Fibroblast of lung (primary cell): ENCODE data around the gene TMEM147. TPM values are rescaled to one million over a fixed set of nuclear protein-coding genes. Genes with fewer than 3 reads are reported as not detected.

Experiments used
- DNase-seq, 2 donors: peaks; one replicate each; pipeline versions ENCODE4 v3.0.0 to v3.0.0-alpha.2; 2010; ENCODE audit warnings: low read depth in 2 of 2
- H2AFZ ChIP-seq: 2 replicates; pipeline ENCODE4 v1.5.1; 2012; ENCODE audit warnings: low read length, control low read depth, inconsistent platforms
- H3K27ac ChIP-seq: 2 replicates; pipeline ENCODE4 v1.5.1; 2011; ENCODE audit warnings: low read length, control low read depth; ENCODE audit not compliant: insufficient read depth
- H3K27me3 ChIP-seq: 2 replicates; pipeline ENCODE4 v1.5.1; 2011; ENCODE audit warnings: mild to moderate bottlenecking, low read length; ENCODE audit not compliant: control insufficient read depth, insufficient read depth
- H3K36me3 ChIP-seq: 2 replicates; pipeline ENCODE4 v1.5.1; 2011; ENCODE audit warnings: low read length; ENCODE audit not compliant: control insufficient read depth, insufficient read depth
- H3K4me1 ChIP-seq: 2 replicates; pipeline ENCODE4 v1.5.1; 2011; ENCODE audit warnings: low read length; ENCODE audit not compliant: control insufficient read depth, insufficient read depth; ENCODE audit errors: extremely low read depth
- H3K4me2 ChIP-seq: 2 replicates; pipeline ENCODE4 v1.5.1; 2011; ENCODE audit warnings: low read length, control low read depth; ENCODE audit not compliant: insufficient read depth; ENCODE audit errors: extremely low read depth
- H3K4me3 ChIP-seq, 4 experiments: fragments of 200-600 bp in 1 of 4; sonication (generic) in 1 of 4; replicated peaks in 1 of 4; 2 replicates each; pipeline ENCODE4 v1.5.1; 2011 to 2016; ENCODE audit warnings: low read length in 4 of 4, low read depth in 3 of 4, mild to moderate bottlenecking in 3 of 4, control low read depth in 2 of 4, inconsistent platforms in 1 of 4, mixed read lengths in 1 of 4; ENCODE audit not compliant: insufficient read depth in 1 of 4; ENCODE audit errors: control extremely low read depth in 1 of 4
- H3K79me2 ChIP-seq: 2 replicates; pipeline ENCODE4 v1.5.1; 2012; ENCODE audit warnings: mild to moderate bottlenecking, low read length, inconsistent platforms; ENCODE audit not compliant: control insufficient read depth, insufficient read depth
- H3K9ac ChIP-seq: 2 replicates; pipeline ENCODE4 v1.5.1; 2011; ENCODE audit warnings: mild to moderate bottlenecking, low read length, control low read depth; ENCODE audit not compliant: insufficient read depth
- H3K9me3 ChIP-seq: 2 replicates; pipeline ENCODE4 v1.5.1; 2012; ENCODE audit warnings: low read depth, low read length; ENCODE audit not compliant: control insufficient read depth, insufficient read depth
- H4K20me1 ChIP-seq: 2 replicates; pipeline ENCODE4 v1.5.1; 2011; ENCODE audit warnings: low read length; ENCODE audit not compliant: control insufficient read depth, insufficient read depth; ENCODE audit errors: extremely low read depth
- CTCF ChIP-seq, 2 donors: IDR thresholded peaks in 1 of 2; conservative IDR thresholded peaks in 1 of 2; 1 replicate in 1 of 2; 2 replicates in 1 of 2; pipeline ENCODE4 v1.5.1; 2011 to 2012; ENCODE audit warnings: low read length in 2 of 2, control low read depth in 1 of 2, inconsistent platforms in 1 of 2, low read depth in 1 of 2, mild to moderate bottlenecking in 1 of 2
- EZH2 ChIP-seq: IDR thresholded peaks from 2 replicates; pipeline ENCODE4 v1.5.1; 2012; ENCODE audit warnings: low read length, control low read depth, mild to moderate bottlenecking; ENCODE audit errors: missing control alignments
- polyA plus RNA-seq, 2 donors: library from polyadenylated mRNA; depleted of rRNA in 1 of 2; stranded (reverse) in 1 of 2; unstranded in 1 of 2; fragments of >200 nt; gene quantifications; 2 replicates each; pipeline ENCODE4 v1.2.1, GENCODE V29; 2011 to 2012; ENCODE audit warnings: missing spikeins in 1 of 2
- total RNA-seq: library from RNA; depleted of rRNA; stranded (reverse); fragments of >200 nt; gene quantifications from 2 replicates; pipeline ENCODE4 v1.2.1, GENCODE V29; 2014

Gene TMEM147
- total and polyA plus RNA-seq, 2 donors (not counting 1 experiment from before 2014, with no cell fraction given): 72.4 to 79.6 TPM

GRCh38 chr19:35531291-35531690 is 14.1 kb upstream of the TMEM147 start:
- Histone ChIP-seq H3K4me3 (no peak overlapping the region), H3K9me3 (no peaks in the 10 kb centered on the region), H3K27me3 (peaks cover 3% of the 10 kb centered on the region), H3K9ac (no peak overlapping the region), H3K36me3 (no peaks in the 10 kb centered on the region), H3K27ac (no peak overlapping the region), H3K4me1 (peaks cover 9% of the 10 kb centered on the region), H3K79me2 (no peaks in the 10 kb centered on the region), H4K20me1 (no peaks in the 10 kb centered on the region), H3K4me2 (no peak overlapping the region), H2AFZ (no peak overlapping the region)
- TF ChIP-seq EZH2: no peak
- no peak for TF ChIP-seq CTCF (conservative IDR thresholded peaks at IDR 0.05 in 1 of 2, IDR thresholded peaks at IDR 0.05 in 1 of 2; ENCODE audit: low read depth in 1 of 2, low read length in 2 of 2)
- DNase-seq: no peak

GRCh38 chr19:35533201-35533821 is 12.1 kb upstream of the TMEM147 start, which contains the start of gene GAPDHS:
TSS of gene GAPDHS (plus strand) at chr19:35533456. CDS start at chr19:35533528, 72 bp downstream.
- Histone ChIP-seq H3K9me3 (no peaks in the 10 kb centered on the region), H3K79me2 (no peaks in the 10 kb centered on the region), H3K27ac (no peak within 1 kb of the TSS), H2AFZ (peak within 1 kb of the TSS; percentile 26), H3K4me3 (peak within 1 kb of the TSS in 1 of 4 experiments; percentile 17), H3K4me1 (peaks cover 6% of the 10 kb centered on the region), H3K4me2 (peak within 1 kb of the TSS; percentile 35), H3K27me3 (peaks cover 3% of the 10 kb centered on the region), H3K9ac (no peak within 1 kb of the TSS), H3K36me3 (no peaks in the 10 kb centered on the region), H4K20me1 (no peaks in the 10 kb centered on the region)
- DNase-seq: peak in 1 of 2 donors; percentile 26
- no peak for TF ChIP-seq CTCF (conservative IDR thresholded peaks at IDR 0.05 in 1 of 2, IDR thresholded peaks at IDR 0.05 in 1 of 2; ENCODE audit: low read depth in 1 of 2, low read length in 2 of 2)
- TF ChIP-seq EZH2: no peak

- H3K9ac ChIP-seq: no peak overlapping the region
- H3K27me3 ChIP-seq: peaks cover 3% of the 10 kb centered on the region
- H3K4me1 ChIP-seq: peaks cover 6% of the 10 kb centered on the region
- H3K36me3 ChIP-seq: no peaks in the 10 kb centered on the region
- H2AFZ ChIP-seq: peak overlapping the region; percentile 26
- TF ChIP-seq EZH2: no peak
- no peak for TF ChIP-seq CTCF (conservative IDR thresholded peaks at IDR 0.05 in 1 of 2, IDR thresholded peaks at IDR 0.05 in 1 of 2; ENCODE audit: low read depth in 1 of 2, low read length in 2 of 2)
- peak; percentile 26 to 46 for DNase-seq
- no peaks in the 10 kb centered on the region for H3K79me2 ChIP-seq
- peak overlapping the region in 1 of 4 experiments; percentile 17 for H3K4me3 ChIP-seq
- H4K20me1 ChIP-seq: no peaks in the 10 kb centered on the region
- no peak overlapping the region for H3K27ac ChIP-seq
- H3K4me2 ChIP-seq: peak overlapping the region; percentile 35
- H3K9me3 ChIP-seq: no peaks in the 10 kb centered on the region
Measured at GRCh38 chr19:35533822-35534392, 11.5 kb upstream of the TMEM147 start.
